ENCODE data around the gene DNAH8.
"Not testable (repeated sequence)": the region's sequence is repeated elsewhere in the genome, so short reads cannot be mapped to it uniquely, and the experiment has no call there.

Gene DNAH8

GRCh38 chr6:38699702-38700101 lies 15.4 kb upstream of the DNAH8 start:
- DNase-seq; in situ Hi-C loops (cut with MboI; ENCODE audit: low pct_unique_long_range_greater_than_20kb, low sequenced_read_pairs): not testable (repeated sequence)

DNA sequence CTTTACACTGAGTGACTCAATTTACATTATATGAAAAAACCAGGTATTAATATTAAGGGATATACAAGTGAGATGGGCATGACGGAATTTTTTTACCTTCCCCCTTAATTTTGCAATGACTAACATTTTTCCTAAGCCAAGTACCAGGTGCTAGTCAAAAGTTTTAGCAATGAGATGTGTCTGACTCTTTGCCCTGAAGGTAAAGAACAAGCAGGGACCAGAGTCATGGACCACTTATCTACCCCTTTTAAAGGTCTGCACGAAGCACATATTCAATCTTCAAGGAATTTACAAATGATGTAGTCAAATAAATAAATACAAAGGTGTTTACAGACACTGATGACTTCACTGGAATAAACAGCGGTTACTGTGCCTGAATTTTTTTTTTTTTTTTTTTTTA lies 13.6 kb upstream of the DNAH8 start:
- in situ Hi-C loops (cut with MboI; ENCODE audit: low pct_unique_long_range_greater_than_20kb, low sequenced_read_pairs) = no loop called here
- DNase-seq = no peak

DNA sequence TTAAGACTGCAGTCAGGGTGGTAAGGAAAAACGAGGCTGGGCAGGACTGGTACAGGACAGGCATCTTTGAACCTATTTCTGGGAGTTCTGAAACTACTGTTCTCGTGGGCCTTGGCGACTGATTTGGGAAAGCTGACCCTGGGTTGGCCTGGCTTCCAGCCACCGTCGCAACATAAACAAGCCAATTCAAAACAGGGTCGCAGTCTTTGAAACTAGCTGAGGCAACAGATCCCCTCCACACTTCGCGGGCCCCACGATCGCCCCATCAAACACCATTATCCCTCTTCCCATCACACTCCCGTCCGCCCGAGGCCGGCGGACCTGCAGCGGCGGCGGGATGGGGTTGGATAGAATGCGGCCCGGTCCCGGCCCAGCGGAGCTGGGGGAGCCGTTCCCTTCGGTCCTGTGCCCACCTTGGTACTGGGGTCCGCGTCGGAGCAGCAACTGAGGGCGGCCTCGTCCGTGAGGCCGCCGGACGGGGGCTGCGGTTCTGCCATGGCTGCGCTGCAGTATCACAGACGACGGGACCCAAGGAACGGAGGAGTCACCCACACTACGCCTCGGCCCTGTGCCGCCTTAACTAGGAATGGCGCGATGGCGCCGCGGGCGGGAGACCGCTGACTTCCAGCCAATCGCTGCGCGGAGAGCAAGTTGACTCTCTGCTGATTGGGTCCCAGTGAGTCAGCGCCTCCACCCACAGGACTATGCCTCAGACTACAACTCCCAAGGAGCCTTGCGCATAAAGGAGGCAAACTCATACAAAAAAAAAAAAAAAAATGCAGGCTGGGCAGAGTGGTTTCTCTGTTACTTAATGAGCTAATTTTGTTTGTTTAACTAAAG lies 12.3 kb upstream of the DNAH8 start, which contains the start of gene GLO1:
Gene GLO1 (minus strand): TSS at position 588 of the 840 bp plus-strand sequence. CDS start 91 bp downstream, at position 497.
- in situ Hi-C loops (cut with MboI; ENCODE audit: low pct_unique_long_range_greater_than_20kb, low sequenced_read_pairs) = no loop called here
- DNase-seq = peak; percentile 97

- in situ Hi-C loops (cut with MboI; ENCODE audit: low pct_unique_long_range_greater_than_20kb, low sequenced_read_pairs) = no loop called here
- DNase-seq = no peak
Observed at GRCh38 chr6:38703949-38704590, 11.0 kb upstream of the DNAH8 start.

DNA sequence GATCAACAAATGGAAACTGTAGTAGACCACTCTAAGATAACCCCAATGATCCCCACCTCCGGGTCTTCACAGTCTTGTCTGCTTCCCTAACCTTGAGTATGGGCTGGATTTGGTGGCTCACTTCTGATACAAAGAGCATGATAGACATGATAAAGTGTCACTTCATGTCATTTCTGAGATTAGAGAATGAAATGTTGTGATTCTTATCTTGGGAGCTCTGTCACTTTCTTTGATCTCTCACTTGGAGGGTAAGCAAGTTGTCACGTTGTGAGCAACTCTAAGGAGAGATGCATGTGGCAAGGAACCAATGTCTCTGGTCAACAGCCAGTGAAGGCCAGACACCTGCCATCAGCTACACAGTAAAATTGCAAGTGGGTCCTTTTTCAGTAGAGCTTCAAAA lies 9.2 kb upstream of the DNAH8 start:
- in situ Hi-C loops (cut with MboI; ENCODE audit: low pct_unique_long_range_greater_than_20kb, low sequenced_read_pairs) = no loop called here
- no peak for DNase-seq

DNA sequence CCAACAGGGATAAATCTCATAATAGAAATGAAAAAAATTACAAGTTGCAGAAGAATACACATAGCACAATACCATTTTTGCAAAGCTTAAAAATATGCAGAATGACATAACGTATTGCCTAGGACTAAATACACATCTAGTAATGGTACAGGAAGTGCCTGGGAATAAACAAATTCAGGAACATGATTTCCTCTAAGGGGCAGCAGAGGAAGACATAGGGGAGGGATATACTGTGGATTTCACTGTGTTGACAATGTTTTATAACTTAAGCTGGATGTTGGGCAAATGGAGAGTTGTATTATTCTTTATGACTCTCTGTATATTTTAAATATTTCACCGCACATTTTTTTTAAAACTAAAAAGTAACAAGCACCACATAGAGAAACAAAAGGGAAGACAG lies 6.6 kb upstream of the DNAH8 start:
- in situ Hi-C loops (cut with MboI; ENCODE audit: low pct_unique_long_range_greater_than_20kb, low sequenced_read_pairs) = no loop called here

GRCh38 chr6:38713812-38714211 lies 1.3 kb upstream of the DNAH8 start:
- in situ Hi-C loops (cut with MboI; ENCODE audit: low pct_unique_long_range_greater_than_20kb, low sequenced_read_pairs) = no loop called here
- peak; percentile 71 for DNase-seq

More for the DNA sequence above, 6.6 kb upstream of the DNAH8 start:
- DNase-seq = no peak

DNA sequence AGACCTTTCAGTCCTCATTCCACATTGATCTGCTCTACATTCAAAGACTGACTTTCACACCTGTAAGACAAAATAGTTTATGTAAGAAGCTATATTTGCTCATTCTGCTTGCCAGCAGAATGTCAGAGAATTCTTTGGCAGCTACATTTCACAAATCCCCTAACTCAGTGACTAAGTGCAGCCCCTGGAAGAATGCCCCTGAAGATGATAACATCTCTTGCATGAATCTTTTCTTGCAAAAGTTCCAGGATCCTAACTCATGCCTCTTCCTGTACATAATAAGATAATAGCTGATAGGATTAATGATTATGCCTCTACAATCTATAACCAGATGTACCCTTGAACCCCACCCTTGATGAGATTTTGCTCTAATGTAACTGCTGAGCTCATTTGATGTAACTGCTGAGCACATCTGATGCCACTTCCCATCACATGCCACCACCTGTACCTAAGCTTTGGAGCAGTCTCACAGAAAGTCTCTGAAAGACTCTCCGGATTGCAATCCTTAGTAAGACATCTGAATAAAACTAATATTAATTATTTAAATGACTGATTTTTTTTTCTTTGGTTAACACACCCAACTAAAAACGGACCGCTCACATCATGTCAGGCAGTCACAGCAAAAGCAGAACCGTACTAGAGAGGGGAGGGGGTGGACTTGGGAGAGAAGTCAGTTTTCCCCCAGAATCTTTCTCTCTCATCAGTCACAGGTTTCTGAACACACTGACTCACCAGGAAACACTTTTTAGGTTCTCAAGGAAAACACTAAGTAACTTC lies 684 bp upstream of the DNAH8 start:
- DNase-seq = no peak
- in situ Hi-C loops (cut with MboI; ENCODE audit: low pct_unique_long_range_greater_than_20kb, low sequenced_read_pairs) = no loop called here

DNA sequence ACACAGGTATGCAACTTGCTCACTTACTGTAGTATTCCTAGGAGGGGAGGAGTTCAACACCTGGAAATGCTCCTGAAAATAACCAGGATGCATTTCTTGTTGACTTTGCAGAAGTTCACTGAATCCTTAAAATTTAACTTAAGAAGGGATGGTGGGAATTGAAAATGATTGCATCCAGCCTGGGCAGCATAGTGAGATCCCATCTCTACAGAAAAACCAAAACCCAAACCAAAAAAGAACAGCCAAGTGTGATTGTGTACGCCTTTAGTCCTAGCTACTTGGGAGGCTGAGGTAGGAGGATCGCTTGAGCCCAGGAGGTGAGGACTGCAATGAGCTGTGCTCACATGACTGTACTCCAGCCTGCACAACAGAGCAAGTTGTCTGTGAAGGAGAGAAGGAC lies 1.7 kb downstream of the DNAH8 start:
- in situ Hi-C loops (cut with MboI; ENCODE audit: low pct_unique_long_range_greater_than_20kb, low sequenced_read_pairs) = no loop called here
- no peak for DNase-seq

DNA sequence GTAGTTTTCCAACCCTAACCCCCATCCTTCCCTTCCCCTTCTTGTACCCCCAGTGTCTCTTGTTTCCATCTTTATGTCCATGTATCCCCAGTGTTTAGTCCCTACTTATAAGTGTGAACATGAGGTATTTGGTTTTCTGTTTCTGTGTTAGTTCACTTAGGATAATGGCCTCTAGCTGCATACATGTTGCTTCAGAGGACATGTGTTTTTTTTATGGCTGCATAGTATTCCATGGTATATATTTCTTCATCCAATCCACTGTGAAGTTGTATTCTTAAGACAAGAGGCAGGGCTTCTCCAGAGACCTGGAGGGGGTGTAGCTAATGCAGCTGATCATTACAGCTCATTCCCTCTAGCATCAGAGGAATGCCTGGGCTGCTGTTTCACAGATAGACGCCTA lies 4.2 kb downstream of the DNAH8 start:
- no peak for DNase-seq
- in situ Hi-C loops (cut with MboI; ENCODE audit: low pct_unique_long_range_greater_than_20kb, low sequenced_read_pairs) = no loop called here

DNA sequence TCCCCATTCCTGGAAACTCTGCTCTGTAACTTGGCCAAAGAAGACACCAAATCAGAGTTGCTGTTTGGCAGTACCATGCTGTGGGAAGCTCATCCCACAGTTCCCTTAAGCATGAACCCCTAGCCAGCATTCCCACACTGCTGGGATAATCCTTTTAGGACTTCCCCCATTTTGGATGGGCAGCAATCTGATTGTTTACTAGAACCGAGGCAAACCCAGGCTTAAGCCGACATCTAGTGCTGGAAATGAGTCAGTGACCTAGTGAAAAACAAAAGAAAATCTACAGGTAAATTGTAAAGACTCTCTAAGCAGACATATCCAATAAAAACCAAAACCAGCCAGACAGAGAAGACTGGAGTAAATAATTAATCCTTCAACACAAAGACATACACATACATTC lies 5.2 kb downstream of the DNAH8 start:
- DNase-seq = no peak
- in situ Hi-C loops (cut with MboI; ENCODE audit: low pct_unique_long_range_greater_than_20kb, low sequenced_read_pairs) = no loop called here

GRCh38 chr6:38722038-38722437 lies 6.9 kb downstream of the DNAH8 start:
- in situ Hi-C loops (cut with MboI; ENCODE audit: low pct_unique_long_range_greater_than_20kb, low sequenced_read_pairs) = no loop called here
- DNase-seq = no peak

DNA sequence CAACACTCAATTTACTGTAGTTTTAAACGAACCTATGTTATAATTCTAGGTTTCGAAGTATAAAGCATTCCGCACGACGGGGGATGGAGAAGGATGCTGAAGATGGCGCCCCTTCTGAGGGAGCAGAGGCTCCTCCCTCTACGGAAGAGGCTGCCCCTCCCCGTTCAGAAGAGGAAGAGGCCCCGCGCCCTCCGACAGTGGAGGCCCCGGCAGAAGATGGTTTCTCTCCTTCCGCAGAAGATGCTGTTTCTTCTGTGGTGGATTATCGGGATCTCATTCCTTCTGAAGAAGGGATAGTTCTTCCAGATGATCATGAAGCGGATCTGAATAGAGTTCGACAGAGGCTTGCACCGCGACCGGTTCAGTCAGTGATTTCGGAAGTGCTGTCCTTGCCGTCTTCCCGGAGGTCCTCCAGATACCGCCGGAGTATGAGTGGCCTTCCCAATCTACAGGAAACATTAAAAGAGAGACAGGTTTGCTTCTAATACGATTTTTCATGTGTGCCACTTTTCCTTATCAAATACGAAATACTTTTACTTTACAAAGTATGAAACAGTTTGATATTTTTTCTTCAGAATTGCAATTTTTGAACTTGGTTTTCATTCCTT lies 7.7 kb downstream of the DNAH8 start:
- in situ Hi-C loops (cut with MboI; ENCODE audit: low pct_unique_long_range_greater_than_20kb, low sequenced_read_pairs) = no loop called here
- no peak for DNase-seq

- no peak for DNase-seq
- in situ Hi-C loops (cut with MboI; ENCODE audit: low pct_unique_long_range_greater_than_20kb, low sequenced_read_pairs) = no loop called here
Observed at GRCh38 chr6:38723783-38724182, 8.7 kb downstream of the DNAH8 start.

DNA sequence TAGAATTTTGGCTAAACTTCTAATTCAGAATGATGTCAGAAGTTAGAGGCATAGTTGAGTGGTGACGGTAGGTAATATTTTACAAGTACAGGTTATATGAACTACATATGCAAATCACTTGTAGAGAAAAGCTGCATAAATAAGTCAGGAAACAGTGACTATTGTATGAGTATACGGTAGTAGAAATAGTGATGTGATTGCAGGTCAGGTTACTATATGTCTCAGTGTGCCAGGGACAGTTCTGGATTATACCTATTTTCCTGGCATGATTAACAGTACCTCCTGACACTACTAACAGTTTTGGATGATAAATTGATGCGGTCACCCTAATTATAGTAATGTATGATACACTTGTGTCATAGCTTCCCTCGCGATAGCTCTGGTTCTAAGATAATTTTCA lies 9.2 kb downstream of the DNAH8 start:
- DNase-seq = no peak
- in situ Hi-C loops (cut with MboI; ENCODE audit: low pct_unique_long_range_greater_than_20kb, low sequenced_read_pairs) = no loop called here

DNA sequence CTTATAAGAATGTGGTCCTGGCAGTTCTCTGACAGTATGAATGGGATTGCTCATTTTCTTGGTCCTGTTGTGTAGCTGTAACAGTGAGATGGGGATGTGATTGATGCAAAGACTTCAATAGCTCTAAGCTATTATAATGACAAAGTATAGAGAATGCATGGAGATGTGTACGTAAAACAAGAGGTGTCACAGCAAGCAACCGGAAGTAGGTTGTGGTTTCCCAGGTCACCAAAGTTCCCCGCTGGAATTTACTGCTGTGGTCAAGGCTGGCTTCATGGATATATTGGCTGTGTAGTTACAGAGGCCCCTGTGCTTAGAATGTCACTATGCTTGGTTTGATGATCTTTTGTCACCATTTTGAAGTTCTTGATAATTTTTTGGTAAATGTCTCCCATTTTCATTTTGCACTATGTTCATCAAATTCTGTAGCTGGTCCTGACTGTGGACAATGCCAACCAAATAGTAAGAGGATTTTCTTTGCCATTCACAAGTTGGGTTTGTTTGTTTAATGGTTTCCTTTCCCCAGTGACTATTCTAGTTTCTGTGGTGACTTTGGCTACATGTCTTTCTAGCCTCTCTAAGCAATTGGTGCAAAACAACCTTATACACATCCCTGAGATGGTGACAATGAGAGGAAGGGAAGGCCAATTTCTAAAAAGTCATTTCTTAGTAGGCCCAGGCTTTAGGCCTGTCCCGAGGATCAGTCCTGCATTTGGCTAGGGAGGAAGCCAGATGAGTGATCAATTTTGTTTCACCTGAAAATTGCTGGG lies 10.5 kb downstream of the DNAH8 start:
- in situ Hi-C loops (cut with MboI; ENCODE audit: low pct_unique_long_range_greater_than_20kb, low sequenced_read_pairs) = no loop called here
- DNase-seq = peak; percentile 43

GRCh38 chr6:38728203-38728602 lies 13.1 kb downstream of the DNAH8 start:
- no peak for DNase-seq
- in situ Hi-C loops (cut with MboI; ENCODE audit: low pct_unique_long_range_greater_than_20kb, low sequenced_read_pairs) = no loop called here

GRCh38 chr6:38730140-38730862 lies 15.2 kb downstream of the DNAH8 start:
- in situ Hi-C loops (cut with MboI; ENCODE audit: low pct_unique_long_range_greater_than_20kb, low sequenced_read_pairs) = no loop called here
- no peak for DNase-seq
